PC-3 (cell line): ENCODE results near the gene ERBB4.

ENCODE experiments used
- EZH2phosphoT487 ChIP-seq: fragments of 300-600 bp; sonication (generic); IDR thresholded peaks from 2 replicates; pipeline ENCODE4 v1.6.1; 2018; ENCODE audit warnings: mild to moderate bottlenecking, antibody characterized with exemption, low read length, borderline replicate concordance
- TF ChIP-seq, protein P1 (sequence below): fragments of 300-600 bp; sonication (generic); conservative IDR thresholded peaks from 2 replicates; pipeline ENCODE4 v1.5.1; 2017; ENCODE audit warnings: antibody characterized with exemption, low read depth, mild to moderate bottlenecking, low read length

- TF ChIP-seq EZH2phosphoT487: no peak
- TF ChIP-seq, protein P1, sequence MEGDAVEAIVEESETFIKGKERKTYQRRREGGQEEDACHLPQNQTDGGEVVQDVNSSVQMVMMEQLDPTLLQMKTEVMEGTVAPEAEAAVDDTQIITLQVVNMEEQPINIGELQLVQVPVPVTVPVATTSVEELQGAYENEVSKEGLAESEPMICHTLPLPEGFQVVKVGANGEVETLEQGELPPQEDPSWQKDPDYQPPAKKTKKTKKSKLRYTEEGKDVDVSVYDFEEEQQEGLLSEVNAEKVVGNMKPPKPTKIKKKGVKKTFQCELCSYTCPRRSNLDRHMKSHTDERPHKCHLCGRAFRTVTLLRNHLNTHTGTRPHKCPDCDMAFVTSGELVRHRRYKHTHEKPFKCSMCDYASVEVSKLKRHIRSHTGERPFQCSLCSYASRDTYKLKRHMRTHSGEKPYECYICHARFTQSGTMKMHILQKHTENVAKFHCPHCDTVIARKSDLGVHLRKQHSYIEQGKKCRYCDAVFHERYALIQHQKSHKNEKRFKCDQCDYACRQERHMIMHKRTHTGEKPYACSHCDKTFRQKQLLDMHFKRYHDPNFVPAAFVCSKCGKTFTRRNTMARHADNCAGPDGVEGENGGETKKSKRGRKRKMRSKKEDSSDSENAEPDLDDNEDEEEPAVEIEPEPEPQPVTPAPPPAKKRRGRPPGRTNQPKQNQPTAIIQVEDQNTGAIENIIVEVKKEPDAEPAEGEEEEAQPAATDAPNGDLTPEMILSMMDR: no peak
Observed at GRCh38 chr2:212208467-212208866, 330.1 kb downstream of the ERBB4 start.
